Esophagus muscularis mucosa (tissue), 4 donors: ENCODE results near the gene UMOD.

Source experiments
- EP300 ChIP-seq: sonication (generic); formaldehyde crosslinking; IDR thresholded peaks from one replicate; pipeline ENCODE4 v1.6.1; 2017; ENCODE audit warnings: antibody characterized with exemption
- POLR2A ChIP-seq: fragments of 450-650 bp; IDR thresholded peaks from one replicate; pipeline ENCODE4 v1.6.1; 2017; ENCODE audit warnings: antibody characterized with exemption, moderate library complexity, mild to moderate bottlenecking, low read depth
- POLR2AphosphoS5 ChIP-seq, 2 donors: sonication (generic); formaldehyde crosslinking; IDR thresholded peaks; one replicate each; pipeline ENCODE4 v1.6.1; 2017; ENCODE audit warnings: antibody characterized with exemption in 2 of 2
- TF ChIP-seq, protein P1 (sequence below), 3 experiments: fragments of 200-600 bp in 2 of 3; fragments of 450-650 bp in 1 of 3; sonication (generic) in 2 of 3; IDR thresholded peaks; one replicate each; pipeline ENCODE4 v1.5.1; 2017 to 2019; ENCODE audit warnings: antibody characterized with exemption in 3 of 3, mild to moderate bottlenecking in 2 of 3, moderate library complexity in 1 of 3

DNA sequence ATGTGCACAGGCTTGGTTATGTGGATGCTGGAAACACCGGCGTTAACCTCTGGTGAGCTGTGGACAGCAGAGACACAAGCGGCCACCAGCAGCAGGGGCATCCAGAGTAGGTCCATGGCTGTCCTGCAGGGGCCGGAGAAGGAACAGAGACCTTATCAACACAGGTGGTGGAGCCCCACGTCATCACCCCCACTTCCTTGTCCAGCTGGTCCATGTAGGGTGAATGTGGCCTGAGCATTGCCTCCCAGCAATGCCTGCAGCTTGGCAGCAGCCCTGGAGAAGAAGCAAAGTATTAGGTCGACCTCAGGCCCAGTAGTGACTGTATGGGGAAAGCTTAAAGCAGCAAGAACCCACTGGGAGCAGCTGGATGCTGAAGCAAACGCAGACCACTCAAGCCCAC, 46.7 kb upstream of the UMOD start:
- TF ChIP-seq POLR2A (no peak), EP300 (no peak), POLR2AphosphoS5 (IDR thresholded peaks at IDR 0.05) (no peak)
- TF ChIP-seq, protein P1, sequence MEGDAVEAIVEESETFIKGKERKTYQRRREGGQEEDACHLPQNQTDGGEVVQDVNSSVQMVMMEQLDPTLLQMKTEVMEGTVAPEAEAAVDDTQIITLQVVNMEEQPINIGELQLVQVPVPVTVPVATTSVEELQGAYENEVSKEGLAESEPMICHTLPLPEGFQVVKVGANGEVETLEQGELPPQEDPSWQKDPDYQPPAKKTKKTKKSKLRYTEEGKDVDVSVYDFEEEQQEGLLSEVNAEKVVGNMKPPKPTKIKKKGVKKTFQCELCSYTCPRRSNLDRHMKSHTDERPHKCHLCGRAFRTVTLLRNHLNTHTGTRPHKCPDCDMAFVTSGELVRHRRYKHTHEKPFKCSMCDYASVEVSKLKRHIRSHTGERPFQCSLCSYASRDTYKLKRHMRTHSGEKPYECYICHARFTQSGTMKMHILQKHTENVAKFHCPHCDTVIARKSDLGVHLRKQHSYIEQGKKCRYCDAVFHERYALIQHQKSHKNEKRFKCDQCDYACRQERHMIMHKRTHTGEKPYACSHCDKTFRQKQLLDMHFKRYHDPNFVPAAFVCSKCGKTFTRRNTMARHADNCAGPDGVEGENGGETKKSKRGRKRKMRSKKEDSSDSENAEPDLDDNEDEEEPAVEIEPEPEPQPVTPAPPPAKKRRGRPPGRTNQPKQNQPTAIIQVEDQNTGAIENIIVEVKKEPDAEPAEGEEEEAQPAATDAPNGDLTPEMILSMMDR (IDR thresholded peaks at IDR 0.05), result no peak
